ENCODE data around the gene KLHL29.

Gene KLHL29

GRCh38 chr2:23418461-23418911 lies 33.5 kb downstream of the KLHL29 start:
- ATAC-seq (ENCODE audit: insufficient read depth, low read depth) (no peak), DNase-seq (no peak)
- Histone ChIP-seq H2AFZ (ENCODE audit: low read depth, low read length) (no peak overlapping the region), H3K27ac (ENCODE audit: low read length) (no peak overlapping the region), H3K4me2 (ENCODE audit: insufficient read depth, low read length) (no peak overlapping the region), H3K9ac (ENCODE audit: low read depth, low read length) (no peak overlapping the region), H3K4me3 (ENCODE audit: low read depth in 1 of 2, low read length in 2 of 2) (no peak overlapping the region), H3K9me3 (ENCODE audit: insufficient read depth, low read length, severe bottlenecking) (no peaks in the 10 kb centered on the region), H3K79me2 (ENCODE audit: insufficient read depth, low read length) (no peaks in the 10 kb centered on the region), H3K36me3 (ENCODE audit: insufficient read depth, low read length) (no peaks in the 10 kb centered on the region), H3K27me3 (ENCODE audit: insufficient read depth, low read length, poor library complexity) (no peaks in the 10 kb centered on the region), H3K4me1 (ENCODE audit: insufficient read depth, low read length) (no peaks in the 10 kb centered on the region), H4K20me1 (ENCODE audit: insufficient read depth, low read length) (peaks cover 13% of the 10 kb centered on the region; the same call in 1 of the 2 replicates)
- TF ChIP-seq CTCF (IDR thresholded peaks at IDR 0.05; ENCODE audit: borderline replicate concordance, extremely low read depth, low read length, poor library complexity, severe bottlenecking), result no peak
- TF ChIP-seq EZH2 (IDR thresholded peaks at IDR 0.05; ENCODE audit: borderline replicate concordance, low read depth, low read length, severe bottlenecking), result no peak

- Histone ChIP-seq H3K9me3 (ENCODE audit: insufficient read depth, low read length, severe bottlenecking) (no peaks in the 10 kb centered on the region), H3K79me2 (ENCODE audit: insufficient read depth, low read length) (no peaks in the 10 kb centered on the region), H3K27ac (ENCODE audit: low read length) (no peak overlapping the region), H3K4me1 (ENCODE audit: insufficient read depth, low read length) (no peaks in the 10 kb centered on the region), H4K20me1 (ENCODE audit: insufficient read depth, low read length) (peaks cover 13% of the 10 kb centered on the region; the same call in 1 of the 2 replicates), H3K4me2 (ENCODE audit: insufficient read depth, low read length) (no peak overlapping the region), H3K4me3 (ENCODE audit: low read depth in 1 of 2, low read length in 2 of 2) (no peak overlapping the region), H3K36me3 (ENCODE audit: insufficient read depth, low read length) (no peaks in the 10 kb centered on the region), H3K27me3 (ENCODE audit: insufficient read depth, low read length, poor library complexity) (no peaks in the 10 kb centered on the region), H2AFZ (ENCODE audit: low read depth, low read length) (no peak overlapping the region), H3K9ac (ENCODE audit: low read depth, low read length) (no peak overlapping the region)
- ATAC-seq (ENCODE audit: insufficient read depth, low read depth) (no peak), DNase-seq (no peak)
- TF ChIP-seq CTCF (IDR thresholded peaks at IDR 0.05; ENCODE audit: borderline replicate concordance, extremely low read depth, low read length, poor library complexity, severe bottlenecking), result no peak
- TF ChIP-seq EZH2 (IDR thresholded peaks at IDR 0.05; ENCODE audit: borderline replicate concordance, low read depth, low read length, severe bottlenecking), result no peak
Observed at GRCh38 chr2:23419171-23420090, 34.5 kb downstream of the KLHL29 start.

GRCh38 chr2:23420091-23420839 lies 35.3 kb downstream of the KLHL29 start:
- Histone ChIP-seq H4K20me1 (ENCODE audit: insufficient read depth, low read length) (peaks cover 13% of the 10 kb centered on the region; the same call in 1 of the 2 replicates), H3K79me2 (ENCODE audit: insufficient read depth, low read length) (no peaks in the 10 kb centered on the region), H2AFZ (ENCODE audit: low read depth, low read length) (no peak overlapping the region), H3K4me2 (ENCODE audit: insufficient read depth, low read length) (no peak overlapping the region), H3K4me1 (ENCODE audit: insufficient read depth, low read length) (no peaks in the 10 kb centered on the region), H3K9ac (ENCODE audit: low read depth, low read length) (no peak overlapping the region), H3K36me3 (ENCODE audit: insufficient read depth, low read length) (no peaks in the 10 kb centered on the region), H3K4me3 (ENCODE audit: low read depth in 1 of 2, low read length in 2 of 2) (no peak overlapping the region), H3K9me3 (ENCODE audit: insufficient read depth, low read length, severe bottlenecking) (no peaks in the 10 kb centered on the region), H3K27ac (ENCODE audit: low read length) (no peak overlapping the region), H3K27me3 (ENCODE audit: insufficient read depth, low read length, poor library complexity) (no peaks in the 10 kb centered on the region)
- ATAC-seq (ENCODE audit: insufficient read depth, low read depth) (no peak), DNase-seq (no peak)
- no peak for TF ChIP-seq EZH2 (IDR thresholded peaks at IDR 0.05; ENCODE audit: borderline replicate concordance, low read depth, low read length, severe bottlenecking)
- TF ChIP-seq CTCF (IDR thresholded peaks at IDR 0.05; ENCODE audit: borderline replicate concordance, extremely low read depth, low read length, poor library complexity, severe bottlenecking), result no peak

All from DND-41 (cell line).